HepG2 (cell line): Measurements from ENCODE around the gene FBXW5. TPM values are rescaled to one million over a fixed set of nuclear protein-coding genes. Genes with fewer than 3 reads are reported as not detected.

ENCODE experiments used
- AKNA ChIP-seq: sonication (generic); formaldehyde crosslinking; IDR thresholded peaks from 2 replicates; pipeline ENCODE4 v1.4.0; 2020; ENCODE audit warnings: missing genetic modification reagents, borderline replicate concordance
- ARID5B ChIP-seq: IDR thresholded peaks from 2 replicates; pipeline ENCODE4 v1.4.0; 2020; ENCODE audit warnings: mild to moderate bottlenecking, missing genetic modification reagents
- DRAP1 ChIP-seq: IDR thresholded peaks from 2 replicates; pipeline ENCODE4 v1.6.1; 2016; ENCODE audit warnings: missing genetic modification reagents, missing compliant biosample characterization
- HNF4A ChIP-seq: sonication (generic); formaldehyde crosslinking; IDR thresholded peaks from 2 replicates; pipeline ENCODE4 v1.4.0; 2020; ENCODE audit warnings: missing genetic modification reagents
- MBNL3 ChIP-seq: fragments of 250-450 bp; sonication (Bioruptor Pico); conservative IDR thresholded peaks from 2 replicates; pipeline ENCODE4 v1.8.0; 2022; ENCODE audit warnings: mild to moderate bottlenecking, inconsistent platforms
- MTA1 ChIP-seq: sonication (generic); formaldehyde crosslinking; IDR thresholded peaks from 2 replicates; pipeline ENCODE4 v1.4.0; 2020; ENCODE audit warnings: missing genetic modification reagents, mild to moderate bottlenecking, borderline replicate concordance
- NAIF1 ChIP-seq: sonication (generic); formaldehyde crosslinking; IDR thresholded peaks from 2 replicates; pipeline ENCODE4 v1.5.0; 2020; ENCODE audit warnings: mild to moderate bottlenecking, missing genetic modification reagents, borderline replicate concordance
- TFE3 ChIP-seq: IDR thresholded peaks from 2 replicates; pipeline ENCODE4 v1.6.1; 2016
- ZBTB21 ChIP-seq: sonication (generic); formaldehyde crosslinking; IDR thresholded peaks from 2 replicates; pipeline ENCODE4 v1.4.0; 2020; ENCODE audit warnings: missing genetic modification reagents
- ZBTB8A ChIP-seq: sonication (generic); formaldehyde crosslinking; IDR thresholded peaks from 2 replicates; pipeline ENCODE4 v1.4.0; 2020; ENCODE audit warnings: mild to moderate bottlenecking, low read depth, missing genetic modification reagents, borderline replicate concordance
- ZNF574 ChIP-seq: sonication (generic); formaldehyde crosslinking; IDR thresholded peaks from 2 replicates; pipeline ENCODE4 v1.4.0; 2020; ENCODE audit warnings: missing genetic modification reagents
- ZNF703 ChIP-seq: sonication (generic); formaldehyde crosslinking; IDR thresholded peaks from 2 replicates; pipeline ENCODE4 v1.5.1; 2020; ENCODE audit warnings: missing genetic modification reagents, mild to moderate bottlenecking, moderate library complexity, borderline replicate concordance
- ZSCAN9 ChIP-seq: IDR thresholded peaks from 2 replicates; pipeline ENCODE4 v1.6.1; 2016; ENCODE audit warnings: borderline replicate concordance
- polyA plus RNA-seq, 8 experiments: library from polyadenylated mRNA; depleted of rRNA in 3 of 8; stranded (reverse) in 7 of 8; unstranded in 1 of 8; fragments of >200 nt; fragmentation: Illumina TruSeq in 4 of 8; extraction: Trizol in 4 of 8; gene quantifications; 2 replicates each; pipeline versions ENCODE4 v1.2.1 to v1.2.3, GENCODE V29; 2011 to 2016; ENCODE audit warnings: low read depth in 4 of 8, missing spikeins in 1 of 8, mixed read lengths in 1 of 8; ENCODE audit not compliant: insufficient read depth in 1 of 8
- total RNA-seq, 5 experiments: library from RNA; depleted of rRNA; stranded (reverse); fragments of >200 nt; fragmentation: Illumina TruSeq; extraction: Trizol; gene quantifications; 2 replicates each; pipeline ENCODE4 v1.2.3, GENCODE V29; 2016; ENCODE audit warnings: low read depth in 1 of 5

Gene FBXW5
- total and polyA plus RNA-seq, 2 of the 13 experiments (the other 11 are each of a cell fraction or from before 2014, with no cell fraction given): 52.0 to 60.4 TPM

DNA sequence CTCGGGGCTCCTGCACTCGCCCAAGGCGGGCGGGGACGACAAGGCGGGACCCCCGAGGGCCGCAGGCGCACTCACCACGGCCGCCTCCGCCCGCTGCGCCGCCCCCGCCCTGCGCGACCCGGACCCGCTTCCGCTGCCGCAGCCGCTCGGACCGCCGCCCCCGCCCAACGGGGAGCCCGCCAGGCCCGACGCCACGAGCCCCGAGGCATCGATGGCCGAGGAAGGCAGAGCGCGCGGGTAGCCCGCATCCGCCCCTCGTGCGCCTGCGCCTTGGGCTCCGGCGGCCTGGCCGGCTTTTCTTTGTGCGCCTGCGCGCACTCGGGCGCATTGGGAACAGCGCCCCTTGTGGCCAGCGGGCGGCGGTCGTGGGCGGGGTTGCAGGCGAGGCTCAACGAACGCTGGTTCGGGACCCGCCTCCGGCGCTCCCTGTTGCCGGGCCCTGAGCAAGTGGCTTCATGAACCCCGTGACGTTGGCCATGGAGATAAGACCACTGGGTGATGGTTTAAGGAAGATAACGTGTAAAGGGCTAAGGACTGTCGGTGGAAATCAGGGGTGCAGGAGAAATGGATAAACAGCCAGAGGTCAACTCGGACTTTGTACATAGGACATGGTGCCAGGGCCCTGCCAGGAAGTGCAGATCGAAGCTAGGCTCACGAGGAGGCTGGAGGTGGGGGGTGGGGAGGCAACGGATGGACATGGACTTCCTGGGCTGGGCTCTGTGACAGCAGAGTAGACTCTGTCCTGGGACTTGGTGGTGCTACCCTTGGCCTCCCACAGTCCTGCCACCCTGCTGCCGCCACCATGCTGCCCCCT lies at the start of gene FBXW5, which contains the start of gene C8G (continued):
- TF ChIP-seq ZBTB8A (CRISPR knock-in tag) (no peak), MTA1 (CRISPR knock-in tag) (peak; percentile 49; the same call in 1 of the 2 replicates), ZSCAN9 (peak; percentile 49; the same call in 1 of the 2 replicates), ZNF703 (CRISPR knock-in tag) (0 out of 2 replicates have a peak, but pooled peaks have one; percentile 2), ARID5B (peak; percentile 24; the same call in 1 of the 2 replicates), ZBTB21 (CRISPR knock-in tag) (no peak), NAIF1 (no peak), ZNF574 (CRISPR knock-in tag) (peak; percentile 50; the same call in 1 of the 2 replicates), MBNL3 (no peak), HNF4A (CRISPR knock-in tag) (peak; percentile 80), TFE3 (CRISPR knock-in tag) (peak; percentile 53), AKNA (CRISPR knock-in tag) (no peak), DRAP1 (CRISPR knock-in tag) (peak; percentile 13; the same call in 1 of the 2 replicates)
